Fibroblast of skin of left biceps (primary cell): ENCODE measurements around the gene IQCC.

Experiments
- DNase-seq, 2 experiments: peaks; one replicate each; pipeline ENCODE4 v3.0.0-alpha.2; 2013; ENCODE audit warnings: low read depth in 2 of 2

Gene IQCC

GRCh38 chr1:32223683-32224082 lies 18.2 kb downstream of the IQCC start:
- DNase-seq: no peak

DNA sequence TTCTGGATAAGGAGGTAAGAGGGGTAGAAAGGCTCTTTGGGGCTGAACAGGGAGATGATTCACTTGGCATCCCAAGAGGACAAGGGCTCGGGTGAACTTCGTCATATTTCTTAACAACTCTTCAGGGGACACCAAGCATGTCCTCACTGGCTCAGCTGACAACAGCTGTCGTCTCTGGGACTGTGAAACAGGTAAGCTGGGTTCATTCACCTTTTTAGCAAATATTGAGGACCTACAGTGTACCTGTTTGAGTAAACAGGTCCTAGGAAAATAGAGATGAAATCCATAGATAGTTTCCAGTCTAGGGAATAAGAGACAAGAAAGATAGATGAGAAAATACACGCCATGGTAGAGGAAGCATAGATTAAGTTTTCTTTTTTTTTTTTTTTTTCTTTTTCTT lies 18.8 kb downstream of the IQCC start:
- DNase-seq: no peak

GRCh38 chr1:32228771-32229170 lies 23.3 kb downstream of the IQCC start:
- no peak for DNase-seq

- no peak for DNase-seq
Measured at GRCh38 chr1:32231843-32232432, 26.5 kb downstream of the IQCC start.

DNA sequence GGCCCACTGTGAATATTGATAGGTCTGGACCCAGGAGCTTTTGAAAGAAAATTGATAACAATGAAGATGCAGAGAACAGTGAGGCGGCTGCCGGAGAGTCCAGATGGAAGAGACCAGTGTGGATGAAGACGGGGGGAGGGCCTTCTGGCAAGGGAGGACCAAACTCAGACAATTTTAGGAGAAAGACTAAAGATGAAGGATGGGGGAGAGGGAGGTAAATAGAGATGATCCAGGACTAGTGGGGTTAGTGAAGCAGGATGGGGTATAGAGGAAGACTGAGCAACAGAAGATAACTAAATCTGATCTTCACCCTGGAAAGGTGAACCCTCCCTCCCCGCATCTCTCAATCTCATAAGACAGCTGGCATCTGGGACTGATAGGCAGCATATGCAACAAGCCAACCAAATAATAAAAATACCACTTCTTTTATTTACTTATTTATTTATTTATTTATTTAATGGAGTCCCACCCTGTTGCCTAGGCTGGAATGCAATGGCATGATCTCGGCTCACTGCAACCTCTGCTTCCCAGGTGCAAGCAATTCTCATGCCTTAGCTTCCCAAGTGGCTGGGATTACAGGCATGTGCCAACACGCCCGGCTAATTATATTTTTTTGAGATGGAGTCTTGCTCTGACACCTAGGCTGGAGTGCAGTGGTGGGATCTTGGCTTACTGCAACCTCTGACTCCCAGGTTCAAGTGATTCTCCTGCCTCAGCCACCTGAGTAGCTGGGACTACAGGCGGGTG lies 27.3 kb downstream of the IQCC start:
- no peak for DNase-seq

DNA sequence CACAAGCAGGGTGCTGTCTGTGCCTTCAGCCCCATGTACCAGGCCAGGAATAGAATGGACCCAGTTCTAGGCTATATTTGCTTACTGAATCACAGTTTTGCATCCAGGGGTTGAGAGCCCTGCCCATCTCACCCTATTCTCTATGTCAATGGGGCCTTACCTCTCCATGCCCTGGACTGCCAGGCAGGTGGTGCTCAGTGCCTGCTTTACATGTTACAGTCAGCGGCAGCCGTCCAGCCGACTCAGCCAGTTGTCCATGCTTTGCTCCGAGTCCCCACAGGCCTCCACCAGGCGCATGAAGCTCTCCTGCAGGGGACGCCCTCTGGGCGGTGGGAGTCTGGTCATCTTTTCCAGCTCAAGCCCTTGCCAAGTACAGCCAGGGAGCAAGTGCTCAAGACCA lies 29.3 kb downstream of the IQCC start:
- DNase-seq: no peak

GRCh38 chr1:32239337-32239736 lies 33.9 kb downstream of the IQCC start:
- DNase-seq: no peak

- DNase-seq: no peak
Measured at GRCh38 chr1:32239790-32240139, 34.3 kb downstream of the IQCC start.

DNA sequence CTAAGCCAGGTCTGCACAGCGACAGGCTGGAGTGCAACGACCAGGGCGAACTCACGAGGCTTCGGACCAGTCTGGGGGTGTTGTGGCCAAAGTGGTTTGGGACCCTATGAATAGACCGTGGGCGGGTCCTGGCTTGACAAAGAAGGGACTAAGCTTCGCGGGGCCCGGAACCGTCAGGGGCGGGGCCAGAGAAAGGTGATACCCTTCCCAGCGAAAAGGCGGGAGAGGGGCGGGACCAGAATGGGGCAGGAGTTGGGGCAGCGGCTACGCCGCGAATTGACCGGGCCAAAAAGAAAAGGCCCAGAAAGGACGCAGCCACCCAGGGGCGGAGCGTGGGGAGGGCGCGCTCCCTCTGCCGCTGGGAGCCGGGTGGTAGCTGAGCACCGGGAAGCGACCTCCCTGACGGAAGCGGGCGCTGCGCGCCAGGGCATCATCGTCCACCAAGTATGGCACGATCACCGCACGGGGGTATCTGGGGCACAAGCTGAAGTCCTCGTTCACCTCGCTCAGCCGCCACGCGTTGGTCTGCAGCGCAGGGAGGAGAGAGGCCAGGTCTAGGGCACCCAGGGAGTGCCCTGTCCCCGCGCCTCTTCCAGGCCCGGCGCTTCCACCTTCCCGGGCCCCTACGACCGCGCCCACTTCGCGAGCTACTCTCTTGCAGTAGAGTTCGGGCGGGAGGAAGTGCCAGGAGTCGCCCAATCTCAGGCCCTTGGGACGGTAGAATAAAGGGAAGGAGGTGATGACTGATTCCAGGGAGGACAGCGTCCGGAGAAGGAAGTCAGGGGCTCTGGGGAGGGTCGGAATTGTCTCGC lies 34.9 kb downstream of the IQCC start:
- no peak for DNase-seq

- no peak for DNase-seq
Measured at GRCh38 chr1:32241001-32241763, 35.7 kb downstream of the IQCC start.

GRCh38 chr1:32242341-32242851 lies 36.9 kb downstream of the IQCC start:
- DNase-seq: no peak

DNA sequence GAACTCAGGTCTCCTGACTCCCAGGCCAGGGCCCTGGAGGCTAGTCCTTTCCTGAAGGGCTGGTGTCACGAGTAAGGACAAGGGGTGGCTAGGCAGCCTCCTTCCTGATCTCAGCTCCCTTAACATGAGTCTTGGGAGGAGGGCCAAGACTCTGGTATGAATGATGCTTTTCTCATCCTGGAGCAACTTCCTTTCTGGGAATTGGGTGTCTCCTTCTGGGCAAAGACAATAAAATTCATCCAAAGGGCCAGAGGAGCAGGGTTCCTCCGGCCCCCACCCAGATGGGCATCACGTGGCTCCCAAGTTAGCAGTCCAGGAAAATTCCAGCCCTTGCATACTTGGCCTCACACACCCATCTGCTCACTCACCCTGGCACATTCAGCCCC lies 41.4 kb downstream of the IQCC start, which contains the start of gene FAM167B:
FAM167B (plus strand) TSS at position 335 of the 386 bp plus-strand sequence. CDS start 200 bp downstream, outside the sequence.
- DNase-seq: peak in 1 of 2 experiments; percentile 20

DNA sequence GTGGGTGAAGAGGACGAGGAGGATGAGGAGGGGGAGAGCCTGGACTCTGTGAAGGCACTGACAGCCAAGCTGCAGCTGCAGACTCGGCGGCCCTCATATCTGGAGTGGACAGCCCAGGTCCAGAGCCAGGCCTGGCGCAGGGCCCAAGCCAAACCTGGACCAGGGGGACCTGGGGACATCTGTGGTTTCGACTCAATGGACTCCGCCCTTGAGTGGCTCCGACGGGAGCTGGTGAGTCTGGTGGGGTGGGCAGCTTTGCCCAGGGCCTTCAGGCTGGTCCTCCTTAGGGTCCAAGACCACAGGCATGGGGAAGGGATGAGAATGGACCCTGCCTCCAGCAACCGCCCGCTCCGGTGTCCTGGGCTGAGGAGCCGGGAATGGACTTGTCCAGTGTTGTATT lies 42.0 kb downstream of the IQCC start:
- DNase-seq: no peak

GRCh38 chr1:32247983-32248889 lies 42.8 kb downstream of the IQCC start:
- no peak for DNase-seq

GRCh38 chr1:32249831-32250525 lies 44.5 kb downstream of the IQCC start:
- DNase-seq: no peak

- no peak for DNase-seq
Measured at GRCh38 chr1:32250893-32251716, 45.6 kb downstream of the IQCC start, which contains the start of gene LCK. Gene LCK, plus strand, starts transcription at chr1:32251265. Its CDS starts 23,065 bp downstream, at chr1:32274330.

GRCh38 chr1:32255072-32256071 lies 49.9 kb downstream of the IQCC start:
- no peak for DNase-seq
